Measurements from ENCODE around the gene BAK1.
"Not testable (repeated sequence)": the region's sequence is repeated elsewhere in the genome, so short reads cannot be mapped to it uniquely, and the experiment has no call there.

BAK1 gene

DNA sequence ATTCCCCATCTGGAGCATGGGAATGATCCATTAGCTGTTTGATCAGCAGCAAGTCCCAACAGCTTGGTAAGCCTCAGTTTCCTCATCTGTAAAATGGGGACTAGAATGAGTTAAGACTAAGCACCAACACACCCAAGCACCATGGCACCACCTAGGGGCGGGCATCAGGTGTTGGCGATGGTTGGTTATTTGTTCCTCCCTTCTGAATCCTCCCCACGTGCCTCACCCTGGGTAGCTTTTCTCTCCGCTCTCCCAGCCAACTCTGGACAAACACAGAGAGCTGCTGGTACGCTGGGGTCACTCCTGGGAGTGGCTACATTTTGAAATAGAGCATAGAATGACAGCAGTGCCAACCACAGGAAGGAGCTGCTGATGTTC is 27.7 kb upstream of the BAK1 start:
- no peak for DNase-seq (ENCODE audit: low spot score)

DNA sequence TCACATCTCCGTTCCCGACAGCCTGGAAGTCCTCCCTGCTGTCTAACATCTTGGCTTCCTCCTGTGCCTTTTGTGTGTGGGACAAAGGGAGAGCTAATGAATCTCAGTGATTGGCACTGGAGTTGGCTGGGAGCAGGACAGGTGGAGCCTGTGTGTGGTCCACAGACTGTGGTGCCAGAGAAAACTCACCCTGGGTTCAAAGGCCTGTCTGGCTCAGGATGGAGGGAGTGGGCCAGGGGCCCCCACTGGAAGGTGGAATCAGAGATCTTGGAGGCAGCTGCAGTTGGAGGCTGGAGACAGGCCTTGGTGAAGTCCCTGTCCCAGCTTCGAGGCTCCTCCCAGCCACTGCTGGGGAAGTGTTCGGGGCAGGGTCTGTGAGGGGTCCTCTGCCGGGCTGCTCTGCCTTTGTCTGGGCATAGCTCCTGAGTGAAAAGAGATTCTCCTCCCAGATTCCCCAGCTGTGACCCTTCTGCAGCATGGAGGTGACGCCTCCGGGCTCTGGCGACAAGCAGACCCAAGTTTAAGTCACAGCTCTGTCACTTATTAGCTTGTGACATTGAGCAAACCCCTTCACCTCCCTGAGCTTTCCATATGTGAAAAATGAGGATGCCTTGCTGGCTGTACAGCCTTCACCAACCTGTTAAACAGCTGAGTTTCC is 27.2 kb upstream of the BAK1 start:
- no peak for DNase-seq (ENCODE audit: low spot score)

DNA sequence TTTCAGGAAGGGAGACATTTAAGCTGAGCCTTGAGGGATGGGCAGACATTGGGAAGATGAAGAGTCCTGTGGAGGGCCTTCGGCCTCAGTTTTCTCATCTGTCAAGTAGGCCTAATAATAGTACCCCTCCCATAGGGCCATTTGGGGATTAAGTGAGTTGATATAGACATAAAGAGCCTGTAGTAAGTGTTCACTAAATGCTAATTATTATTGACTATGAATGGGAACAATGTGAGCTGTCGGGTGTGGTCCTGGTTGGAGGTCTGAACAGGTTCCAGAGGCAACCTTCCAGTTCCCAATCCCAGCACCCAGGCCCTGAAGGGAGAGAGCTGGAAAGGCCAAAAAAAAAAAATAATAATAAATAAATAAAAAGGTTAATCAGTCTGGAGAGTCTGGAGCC is 26.6 kb upstream of the BAK1 start:
- no peak for DNase-seq (ENCODE audit: low spot score)

DNA sequence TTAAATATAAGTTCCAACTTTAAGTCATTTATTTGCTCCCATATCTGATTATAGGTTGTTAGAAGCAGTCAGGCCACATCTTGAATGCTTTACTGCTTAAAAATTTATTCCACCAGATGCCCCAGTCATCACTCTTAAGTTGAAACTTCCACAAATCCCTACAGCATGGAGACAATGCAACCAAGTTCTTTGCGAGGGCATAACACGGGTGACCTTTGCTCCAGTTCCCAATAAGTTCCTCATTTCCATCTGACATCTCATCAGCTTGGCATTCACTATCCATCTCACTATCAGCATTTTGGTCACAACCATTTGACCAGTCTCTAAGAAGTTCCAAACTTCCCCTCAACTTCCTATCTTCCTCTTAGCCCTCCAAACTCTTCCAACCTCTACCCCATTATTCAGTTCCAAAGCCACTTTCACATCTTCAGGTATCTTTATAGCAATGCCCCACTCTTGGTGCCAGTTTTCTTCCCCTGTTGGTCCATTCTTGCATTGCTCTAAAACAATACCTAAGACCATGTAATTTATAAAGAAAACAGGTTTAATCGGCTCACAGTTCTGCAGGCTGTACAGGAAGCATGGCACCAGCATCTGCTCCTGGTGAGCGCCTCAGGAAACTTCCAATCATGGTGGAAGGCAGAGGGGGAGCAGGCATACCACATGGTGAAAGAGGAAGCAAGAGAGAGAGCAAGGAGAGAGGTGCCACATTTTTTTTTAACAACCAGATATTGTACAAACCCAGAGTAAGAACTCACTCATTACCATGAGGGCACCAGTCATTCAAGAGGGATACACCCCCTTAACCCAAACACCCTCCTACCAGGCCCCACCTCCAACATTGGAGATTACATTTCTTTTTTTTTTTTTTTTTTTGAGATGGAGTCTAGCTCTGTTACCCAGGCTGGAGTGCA is 25.1 kb upstream of the BAK1 start:
- no peak for DNase-seq (ENCODE audit: low spot score)

- DNase-seq (ENCODE audit: low spot score), result no peak
These were observed 22.1 kb upstream of the BAK1 start for GRCh38 chr6:33602180-33602579.

- no peak for DNase-seq (ENCODE audit: low spot score)
These were observed 20.7 kb upstream of the BAK1 start for GRCh38 chr6:33600761-33601160.

DNA sequence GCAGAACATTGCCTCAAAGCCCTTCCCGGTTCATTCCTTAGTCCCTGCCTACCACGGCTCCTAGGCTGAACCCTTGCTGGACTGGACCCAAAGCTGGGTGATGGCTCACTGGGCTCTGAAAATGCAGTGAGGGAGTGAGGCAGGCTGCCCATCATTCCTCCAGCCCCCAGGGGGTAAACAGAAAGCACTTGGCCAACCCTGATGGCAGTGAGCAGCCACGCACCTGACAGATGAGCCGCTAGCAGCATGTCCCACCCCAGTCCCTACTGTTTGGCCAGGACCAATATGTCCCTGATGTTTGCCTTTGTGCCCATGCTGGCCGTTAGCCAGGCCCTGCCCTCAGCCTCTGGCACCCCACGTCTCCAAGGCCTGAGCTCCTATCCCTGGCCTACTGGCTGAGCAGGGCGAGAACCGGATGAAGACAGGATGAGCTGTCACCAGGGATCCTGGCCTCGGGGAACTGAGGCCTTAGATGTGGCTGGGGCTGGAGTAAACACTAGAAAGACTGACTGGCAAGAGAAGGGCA is 19.4 kb upstream of the BAK1 start:
- no peak for DNase-seq (ENCODE audit: low spot score)

GRCh38 chr6:33597551-33598322 is 17.7 kb upstream of the BAK1 start:
- no peak for DNase-seq (ENCODE audit: low spot score)

- not testable (repeated sequence) for DNase-seq (ENCODE audit: low spot score)
These were observed 16.8 kb upstream of the BAK1 start for GRCh38 chr6:33596894-33597293.

- no peak for DNase-seq (ENCODE audit: low spot score)
These were observed 15.1 kb upstream of the BAK1 start for GRCh38 chr6:33595001-33595846.

DNA sequence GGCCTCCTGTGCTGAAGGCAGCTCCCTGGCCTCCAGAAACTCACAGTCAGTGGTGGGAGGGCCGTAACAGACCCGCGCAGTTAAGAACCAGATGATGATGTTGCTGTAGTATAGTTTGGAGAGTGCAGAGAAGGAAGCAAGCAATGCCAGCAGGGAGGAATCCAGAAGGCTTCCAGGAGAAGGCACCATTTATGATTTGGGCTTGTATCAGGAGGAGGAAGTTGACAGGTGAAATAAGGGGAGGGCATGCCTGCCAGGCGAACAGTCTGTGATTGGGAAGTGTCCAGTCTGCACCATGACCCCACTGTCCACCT is 13.3 kb upstream of the BAK1 start:
- DNase-seq (ENCODE audit: low spot score), result no peak

DNA sequence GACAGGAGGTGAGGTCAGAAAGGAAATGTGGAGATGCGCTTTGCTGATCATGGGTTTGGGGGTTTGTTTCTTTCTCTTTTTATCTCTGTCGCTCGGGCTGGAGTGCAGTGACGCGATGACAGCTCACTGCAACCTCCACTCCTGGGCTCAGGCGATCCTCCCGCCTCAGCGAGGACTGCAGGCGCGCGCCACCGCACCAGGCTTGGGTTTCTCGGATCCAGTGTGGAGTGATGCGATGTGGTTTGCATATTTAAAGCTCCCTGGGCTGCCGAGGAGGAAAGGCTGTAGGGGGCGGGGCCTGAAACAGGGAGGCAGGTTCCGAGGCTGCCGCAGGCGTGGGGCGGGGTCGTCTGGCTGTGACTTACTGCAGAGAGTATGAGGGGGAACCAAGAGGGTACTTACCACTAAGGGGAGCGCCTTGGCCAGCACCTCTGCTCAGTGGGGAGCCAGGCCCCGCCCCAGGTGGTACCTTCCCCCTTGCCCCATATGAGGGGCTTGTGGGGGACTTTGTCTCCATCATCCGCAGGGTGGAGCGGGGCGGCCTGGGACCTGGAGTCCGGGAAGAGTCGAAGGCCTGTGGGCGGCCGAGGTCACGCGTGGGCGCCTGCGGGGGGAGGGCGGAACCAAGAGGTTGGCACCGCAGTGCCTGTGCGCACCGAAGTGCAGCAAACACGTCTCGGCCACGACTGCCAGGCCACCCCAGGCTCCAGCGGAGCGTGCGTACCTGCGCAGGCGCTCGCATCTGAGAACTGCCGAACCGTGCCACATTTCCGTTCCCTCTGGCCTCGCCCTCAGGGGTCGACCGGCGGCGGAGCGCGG is 12.7 kb upstream of the BAK1 start:
- DNase-seq (ENCODE audit: low spot score), result no peak

DNA sequence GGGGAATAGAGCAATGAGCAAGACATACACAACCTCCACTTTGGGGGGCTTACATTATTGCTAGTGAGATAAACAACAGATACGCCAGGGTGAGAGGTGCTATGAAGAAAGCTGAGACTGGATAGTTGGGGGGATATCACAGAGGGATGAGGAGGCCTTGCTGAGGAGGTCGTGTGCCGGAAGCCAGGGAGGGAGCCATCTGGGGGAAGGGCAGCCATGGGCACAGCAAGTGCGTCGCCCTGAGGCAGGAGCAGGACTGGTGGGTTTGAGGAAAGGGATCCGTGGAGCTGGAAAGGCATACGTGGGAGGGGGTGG is 12.2 kb upstream of the BAK1 start:
- DNase-seq (ENCODE audit: low spot score), result no peak

DNA sequence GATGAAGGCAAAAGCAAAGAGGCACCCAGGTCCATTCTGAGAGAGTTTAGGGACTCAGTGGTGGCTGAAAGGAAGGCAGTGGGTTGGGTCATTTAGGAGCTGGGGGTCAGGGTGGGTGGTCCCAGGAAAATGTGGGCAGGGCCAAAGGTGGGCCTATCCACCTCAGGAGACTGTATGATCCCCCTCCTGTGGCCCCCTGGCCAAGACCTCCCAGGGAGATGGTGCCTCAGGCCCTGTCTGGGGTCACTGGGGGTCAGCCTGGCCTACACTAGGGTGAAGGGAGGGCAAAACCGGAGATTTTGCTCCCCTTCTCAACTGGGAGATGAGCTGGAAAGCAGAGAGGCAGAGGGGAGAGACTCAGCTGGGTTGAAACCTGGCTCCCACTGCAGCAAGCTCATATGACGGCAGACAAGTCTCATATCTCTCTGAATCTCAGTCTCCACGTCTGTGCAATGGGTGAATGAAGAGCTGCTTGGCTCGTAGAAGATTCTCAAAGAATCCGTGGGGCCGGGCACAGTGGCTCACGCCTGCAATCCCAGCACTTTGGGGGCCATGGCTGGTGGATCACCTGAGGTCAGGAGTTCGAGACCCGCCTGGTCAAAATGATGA is 11.5 kb upstream of the BAK1 start:
- no peak for DNase-seq (ENCODE audit: low spot score)

DNA sequence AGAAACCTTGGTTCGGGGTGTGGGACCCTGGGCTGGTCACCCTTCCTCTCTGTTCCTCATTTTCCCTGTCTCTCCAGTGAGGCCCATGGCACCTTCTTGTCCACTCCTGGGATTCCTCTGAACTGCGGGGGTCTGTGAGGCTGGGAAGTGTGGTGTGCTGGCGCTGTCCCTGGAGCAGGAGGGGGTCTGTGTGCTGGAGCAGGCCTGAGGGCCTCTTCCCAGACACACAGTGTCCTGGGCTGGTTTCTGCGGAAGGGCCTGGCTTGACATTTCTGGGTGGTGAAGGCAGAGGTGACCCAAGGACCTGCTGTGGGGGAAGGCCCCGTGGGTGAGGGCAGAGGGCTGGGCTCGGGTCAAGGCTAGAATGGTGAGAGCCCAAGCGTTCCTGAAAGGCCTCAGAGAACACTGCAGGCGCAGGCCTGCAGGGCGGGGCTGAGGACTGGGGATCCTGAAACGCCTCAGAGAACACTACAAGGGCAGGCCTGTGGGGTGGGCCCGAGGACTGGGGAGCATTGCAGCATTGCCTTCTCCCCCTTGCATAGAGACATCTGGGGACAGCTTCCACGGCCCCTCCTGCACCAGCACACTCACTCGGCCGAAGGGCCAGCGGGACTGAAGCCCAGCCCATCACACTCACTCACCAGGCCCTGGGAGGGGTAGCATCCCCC is 10.6 kb upstream of the BAK1 start:
- DNase-seq (ENCODE audit: low spot score), result no peak

DNA sequence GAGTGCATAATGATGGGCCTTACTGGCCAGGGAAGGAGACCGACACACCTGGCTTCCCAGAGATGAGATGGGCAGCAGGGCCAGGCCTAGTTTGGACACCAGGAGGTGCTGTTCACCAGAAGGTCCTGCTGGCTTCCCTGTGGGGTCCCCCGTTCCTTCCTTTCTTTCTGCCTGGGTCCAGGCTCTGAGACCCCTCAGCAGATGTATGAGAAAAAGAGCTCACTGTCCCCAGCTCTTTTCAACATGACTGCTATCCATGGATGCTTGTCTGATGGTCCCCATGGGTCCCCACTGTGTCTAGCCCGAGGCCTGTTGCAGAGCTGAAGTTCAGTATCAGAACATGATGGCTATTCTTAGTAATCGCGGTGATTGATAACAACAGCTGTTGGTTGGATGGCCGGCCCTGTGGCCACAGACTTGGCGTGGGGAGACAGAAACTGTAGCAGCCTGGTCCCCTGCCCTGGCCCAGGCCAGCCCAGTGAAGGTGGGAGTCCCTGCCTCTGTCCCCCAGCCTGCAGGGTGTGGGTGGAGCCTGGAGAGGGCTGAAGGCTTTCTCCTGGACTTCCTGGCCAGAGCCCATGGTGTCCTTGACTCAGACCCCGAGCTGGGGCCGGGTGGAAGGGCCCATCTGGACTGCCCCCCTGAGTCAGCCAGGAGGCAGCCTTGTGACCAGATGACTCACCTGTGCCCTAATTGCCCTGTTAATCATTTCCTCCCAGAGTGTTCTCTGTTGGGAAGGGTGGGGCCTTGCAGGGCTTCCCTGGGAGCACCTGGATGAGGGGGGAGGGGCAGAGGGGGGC is 9.9 kb upstream of the BAK1 start:
- peak; percentile 72 for DNase-seq (ENCODE audit: low spot score)

GRCh38 chr6:33589392-33589730 is 9.3 kb upstream of the BAK1 start:
- DNase-seq (ENCODE audit: low spot score), result no peak

DNA sequence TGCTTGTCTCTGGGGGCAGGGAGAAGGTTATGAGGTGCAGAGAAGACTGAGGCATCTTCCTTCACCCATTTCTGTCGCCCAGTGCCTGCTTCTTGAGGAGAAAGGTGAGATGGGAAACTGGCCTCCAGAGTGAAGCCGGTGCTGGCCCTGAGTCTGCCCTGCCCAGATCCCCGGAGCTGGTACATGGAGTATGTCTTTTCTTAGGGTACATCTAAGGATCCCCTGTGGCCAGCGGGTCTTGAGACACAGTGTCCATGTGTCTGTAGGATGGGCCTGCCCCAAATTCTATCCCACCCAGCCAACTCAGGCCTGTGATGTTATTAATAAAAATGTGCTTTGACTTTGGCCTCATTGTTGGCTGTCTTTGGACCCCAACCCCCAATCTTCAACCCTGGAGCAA is 8.8 kb upstream of the BAK1 start:
- no peak for DNase-seq (ENCODE audit: low spot score)

DNA sequence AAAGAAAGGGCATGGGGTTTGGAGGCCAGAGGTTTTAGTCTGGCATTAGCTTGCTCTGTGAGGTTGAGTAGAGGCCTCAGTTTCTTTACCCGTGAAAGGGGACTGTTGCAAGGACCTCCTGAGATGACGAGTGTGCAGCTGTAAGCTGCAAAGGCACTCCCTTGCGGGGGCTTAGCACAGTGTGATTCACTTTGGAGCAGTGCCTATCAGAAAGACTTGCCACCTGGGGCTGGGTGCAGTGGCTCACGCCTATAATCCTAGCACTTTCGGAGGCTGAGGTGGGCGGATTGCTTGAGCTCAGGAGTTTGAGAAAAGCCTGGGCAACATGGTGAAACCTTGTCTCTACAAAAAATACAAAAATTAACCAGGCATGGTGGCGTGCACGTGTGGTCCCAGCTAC is 7.5 kb upstream of the BAK1 start:
- DNase-seq (ENCODE audit: low spot score), result no peak
